GM18505 (cell line): ENCODE measurements around the gene TCF12.

Source experiments
- ATAC-seq: cut with Tn5 transposase; IDR thresholded peaks from one replicate; pipeline ENCODE4 v1.9.1; 2021; ENCODE audit not compliant: unreplicated experiment
- POLR2A ChIP-seq: IDR thresholded peaks from 4 replicates; pipeline ENCODE4 v1.6.1; 2011; ENCODE audit warnings: borderline replicate concordance; ENCODE audit not compliant: insufficient read depth, insufficient read length; ENCODE audit errors: extremely low read depth

The TCF12 gene

GRCh38 chr15:57290826-57291225, 372.4 kb downstream of the TCF12 start:
- no peak for TF ChIP-seq POLR2A
- ATAC-seq: no peak

- TF ChIP-seq POLR2A: no peak
- no peak for ATAC-seq
Measured at GRCh38 chr15:57296473-57297162, 378.2 kb downstream of the TCF12 start.

- no peak for TF ChIP-seq POLR2A
- no peak for ATAC-seq
Measured at GRCh38 chr15:57297163-57297593, 378.7 kb downstream of the TCF12 start.

GRCh38 chr15:57297630-57298029, 379.2 kb downstream of the TCF12 start:
- no peak for TF ChIP-seq POLR2A
- ATAC-seq: no peak

GRCh38 chr15:57298204-57298603, 379.8 kb downstream of the TCF12 start:
- TF ChIP-seq POLR2A: no peak
- ATAC-seq: no peak

GRCh38 chr15:57298843-57299550, 380.6 kb downstream of the TCF12 start:
- no peak for TF ChIP-seq POLR2A
- ATAC-seq: no peak

- no peak for ATAC-seq
- TF ChIP-seq POLR2A: peak; percentile 15
Measured at GRCh38 chr15:57301307-57301706, 382.9 kb downstream of the TCF12 start.

- no peak for TF ChIP-seq POLR2A
- no peak for ATAC-seq
Measured at GRCh38 chr15:57302640-57303257, 384.3 kb downstream of the TCF12 start.

GRCh38 chr15:57305009-57305408, 386.6 kb downstream of the TCF12 start:
- TF ChIP-seq POLR2A: no peak
- no peak for ATAC-seq

GRCh38 chr15:57306161-57306943, 387.9 kb downstream of the TCF12 start:
- no peak for TF ChIP-seq POLR2A
- ATAC-seq: peak; percentile 68

- no peak for ATAC-seq
Measured at GRCh38 chr15:57306944-57307411, 388.5 kb downstream of the TCF12 start.

GRCh38 chr15:57307527-57308169, 389.2 kb downstream of the TCF12 start:
- TF ChIP-seq POLR2A: no peak
- ATAC-seq: no peak

More at GRCh38 chr15:57306944-57307411, 388.5 kb downstream of the TCF12 start:
- TF ChIP-seq POLR2A: no peak

- TF ChIP-seq POLR2A: no peak
- ATAC-seq: no peak
Measured at GRCh38 chr15:57308170-57308545, 389.7 kb downstream of the TCF12 start.
